GM13977 (cell line): ENCODE results near the gene SNPH.

Source experiments
- DNase-seq: peaks from one replicate; pipeline ENCODE4 v3.0.0; 2012; ENCODE audit warnings: low spot score
- in situ Hi-C: fragments of 300-500 bp; cut with MboI; formaldehyde crosslinking; loops from one replicate; pipeline ENCODE4 v1.12.0; 2022; ENCODE audit warnings: low sequenced_read_pairs, low pct_unique_long_range_greater_than_20kb, mixed read lengths, inconsistent platforms; ENCODE audit not compliant: unreplicated experiment
- TF ChIP-seq, protein P1 (sequence below): IDR thresholded peaks from 2 replicates; pipeline ENCODE4 v1.5.1; 2012; ENCODE audit warnings: mild to moderate bottlenecking, control low read depth; ENCODE audit not compliant: insufficient read depth; ENCODE audit errors: extremely low read depth, missing control alignments

The SNPH gene

DNA sequence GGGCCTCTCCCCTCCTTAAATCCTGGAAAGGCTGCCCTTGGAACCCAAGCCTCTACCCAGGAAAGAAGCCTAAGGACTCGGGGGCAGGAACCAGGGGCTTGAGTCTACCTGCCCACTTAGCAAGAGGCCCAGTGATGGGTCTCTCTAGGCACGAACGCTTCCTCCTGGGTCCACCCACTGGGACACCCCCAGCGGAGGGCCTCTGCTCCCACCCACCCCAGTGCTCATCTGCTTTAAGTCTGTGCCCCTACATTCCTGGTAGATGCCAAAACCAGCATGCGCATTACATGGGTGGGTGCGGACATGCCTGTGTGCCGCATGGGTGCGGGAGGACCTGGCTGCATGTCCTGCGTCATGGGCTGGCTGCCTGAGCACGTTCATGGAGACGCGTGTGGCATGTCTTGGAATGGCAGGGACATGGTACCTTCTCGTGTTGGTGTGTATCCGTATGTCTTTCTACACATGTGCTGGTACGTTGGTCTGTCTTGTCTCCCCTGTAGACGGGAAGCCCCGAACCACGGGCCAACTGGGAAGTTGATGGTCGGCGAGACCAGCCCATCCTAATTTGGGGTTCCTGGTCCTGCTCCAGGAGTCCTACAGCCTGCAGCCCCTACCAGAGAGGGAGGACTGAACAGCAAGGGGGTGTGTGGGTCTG lies 29.3 kb downstream of the SNPH start:
- TF ChIP-seq, protein P1, sequence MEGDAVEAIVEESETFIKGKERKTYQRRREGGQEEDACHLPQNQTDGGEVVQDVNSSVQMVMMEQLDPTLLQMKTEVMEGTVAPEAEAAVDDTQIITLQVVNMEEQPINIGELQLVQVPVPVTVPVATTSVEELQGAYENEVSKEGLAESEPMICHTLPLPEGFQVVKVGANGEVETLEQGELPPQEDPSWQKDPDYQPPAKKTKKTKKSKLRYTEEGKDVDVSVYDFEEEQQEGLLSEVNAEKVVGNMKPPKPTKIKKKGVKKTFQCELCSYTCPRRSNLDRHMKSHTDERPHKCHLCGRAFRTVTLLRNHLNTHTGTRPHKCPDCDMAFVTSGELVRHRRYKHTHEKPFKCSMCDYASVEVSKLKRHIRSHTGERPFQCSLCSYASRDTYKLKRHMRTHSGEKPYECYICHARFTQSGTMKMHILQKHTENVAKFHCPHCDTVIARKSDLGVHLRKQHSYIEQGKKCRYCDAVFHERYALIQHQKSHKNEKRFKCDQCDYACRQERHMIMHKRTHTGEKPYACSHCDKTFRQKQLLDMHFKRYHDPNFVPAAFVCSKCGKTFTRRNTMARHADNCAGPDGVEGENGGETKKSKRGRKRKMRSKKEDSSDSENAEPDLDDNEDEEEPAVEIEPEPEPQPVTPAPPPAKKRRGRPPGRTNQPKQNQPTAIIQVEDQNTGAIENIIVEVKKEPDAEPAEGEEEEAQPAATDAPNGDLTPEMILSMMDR = no peak
- in situ Hi-C loops = no loop called here
- no peak for DNase-seq

DNA sequence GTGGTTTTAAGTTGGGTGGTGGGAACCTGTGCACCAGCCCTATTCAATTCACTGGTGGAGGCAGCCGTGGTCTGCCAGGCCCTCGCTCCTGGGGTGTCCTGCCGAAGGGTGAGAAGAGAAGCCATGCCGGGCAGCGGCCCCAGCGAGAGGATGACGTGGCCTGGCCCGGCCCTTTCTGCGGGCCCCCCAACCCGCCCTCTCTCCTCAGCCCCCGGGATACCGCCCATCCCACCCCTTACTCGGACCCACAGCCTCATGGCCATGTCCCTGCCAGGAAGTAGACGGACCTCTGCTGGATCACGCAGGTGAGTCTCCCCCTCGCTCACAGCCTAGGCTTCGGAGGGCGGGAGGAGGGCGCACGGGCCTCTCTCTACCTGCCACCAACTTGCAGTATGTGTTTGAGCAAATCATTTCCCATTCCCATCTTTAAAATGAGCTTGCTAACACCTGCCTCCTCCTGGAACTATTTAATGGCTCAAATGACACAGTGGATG lies 30.1 kb downstream of the SNPH start:
- no peak for DNase-seq
- in situ Hi-C loops = no loop called here

DNA sequence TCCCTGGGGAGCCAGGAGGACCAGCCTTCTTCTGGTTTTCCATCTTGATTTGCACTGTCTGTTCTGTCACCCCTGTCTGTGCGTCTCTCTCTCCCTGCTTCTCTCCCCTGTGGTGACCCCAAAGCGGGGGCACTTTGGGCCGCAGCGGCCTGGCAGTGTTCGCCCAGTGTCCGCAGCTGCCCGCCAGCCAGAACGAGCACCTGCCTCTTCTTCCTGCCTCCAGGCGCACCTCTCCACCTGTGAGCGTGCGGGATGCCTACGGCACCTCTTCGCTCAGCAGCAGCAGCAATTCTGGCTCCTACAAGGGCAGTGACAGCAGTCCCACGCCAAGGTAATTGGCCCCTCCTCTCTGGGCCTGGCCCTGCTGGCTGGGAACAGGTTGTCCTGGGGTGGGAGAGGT lies 30.8 kb downstream of the SNPH start:
- DNase-seq = no peak
- in situ Hi-C loops = no loop called here
- TF ChIP-seq, protein P1 = no peak

More for the DNA sequence above, 30.1 kb downstream of the SNPH start:
- TF ChIP-seq, protein P1 = no peak

DNA sequence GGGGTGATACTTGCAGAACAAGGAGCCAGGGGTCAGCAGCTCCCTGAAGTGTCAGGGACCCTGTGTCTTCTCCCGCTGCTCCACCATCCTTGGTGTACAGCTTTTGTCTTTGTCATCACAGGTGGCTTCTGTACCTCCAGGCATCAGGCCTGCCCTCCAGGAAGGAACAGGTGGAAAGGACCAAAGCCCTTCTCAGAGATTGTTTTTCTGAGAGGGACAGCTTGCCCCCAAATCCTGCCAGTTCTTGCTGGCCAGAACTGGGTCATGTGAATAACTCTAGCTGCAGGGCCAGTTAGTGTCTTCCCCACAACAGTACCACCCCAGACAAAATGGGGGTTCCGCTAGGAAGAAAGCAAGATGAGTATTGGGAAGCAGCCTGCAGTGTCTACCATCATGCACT lies 31.4 kb downstream of the SNPH start:
- TF ChIP-seq, protein P1 = no peak
- no peak for DNase-seq
- in situ Hi-C loops = no loop called here

DNA sequence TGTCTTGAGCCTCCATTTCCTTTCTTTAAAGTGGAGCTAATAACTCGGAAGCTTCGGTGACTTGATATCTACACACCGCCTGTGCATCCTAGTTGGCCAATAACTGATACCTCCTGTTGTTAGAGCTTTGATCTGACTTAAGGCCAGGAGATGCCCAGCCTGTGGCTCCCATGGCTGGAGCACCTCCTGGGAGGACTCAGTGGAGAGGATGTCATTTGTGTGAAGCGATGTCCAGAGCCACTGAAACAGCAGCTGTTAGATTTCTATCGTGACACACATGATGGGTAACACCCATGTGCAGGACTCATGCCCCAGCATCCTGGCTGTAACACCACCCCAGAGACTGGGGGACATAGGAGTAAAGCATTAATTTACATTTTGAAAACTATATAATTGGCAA lies 32.1 kb downstream of the SNPH start:
- no peak for DNase-seq
- TF ChIP-seq, protein P1 = no peak
- in situ Hi-C loops = no loop called here

DNA sequence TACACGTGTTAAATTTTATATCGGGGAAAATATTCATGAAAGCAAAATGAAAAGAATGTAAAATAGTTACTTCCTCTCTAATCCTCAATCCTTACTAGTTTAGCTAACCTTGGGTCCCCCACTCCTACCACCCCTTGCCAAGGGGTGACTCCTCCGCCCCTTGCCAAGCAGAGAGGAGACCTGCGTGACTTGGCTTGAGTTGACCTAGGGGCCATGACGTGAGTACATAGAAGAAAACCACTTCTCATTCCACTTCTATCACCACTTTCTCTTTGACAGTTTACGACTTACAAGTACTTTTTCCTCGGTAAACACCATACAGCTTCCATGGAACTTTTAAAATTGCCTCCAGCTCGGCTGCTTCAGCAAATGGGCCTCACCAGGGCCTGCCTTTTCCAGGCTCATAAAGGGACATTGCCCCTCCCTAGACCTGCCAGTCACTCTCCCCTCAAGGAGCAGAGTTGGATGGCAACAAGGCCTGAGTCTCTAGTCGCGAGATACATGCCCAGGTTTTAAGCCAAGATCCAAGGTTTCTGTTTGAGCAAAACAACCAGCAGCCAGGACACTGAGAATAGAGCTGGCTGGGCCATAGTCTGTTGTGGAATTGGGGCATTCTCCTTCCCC lies 32.9 kb downstream of the SNPH start:
- in situ Hi-C loops = no loop called here
- no peak for DNase-seq
- TF ChIP-seq, protein P1 = no peak

DNA sequence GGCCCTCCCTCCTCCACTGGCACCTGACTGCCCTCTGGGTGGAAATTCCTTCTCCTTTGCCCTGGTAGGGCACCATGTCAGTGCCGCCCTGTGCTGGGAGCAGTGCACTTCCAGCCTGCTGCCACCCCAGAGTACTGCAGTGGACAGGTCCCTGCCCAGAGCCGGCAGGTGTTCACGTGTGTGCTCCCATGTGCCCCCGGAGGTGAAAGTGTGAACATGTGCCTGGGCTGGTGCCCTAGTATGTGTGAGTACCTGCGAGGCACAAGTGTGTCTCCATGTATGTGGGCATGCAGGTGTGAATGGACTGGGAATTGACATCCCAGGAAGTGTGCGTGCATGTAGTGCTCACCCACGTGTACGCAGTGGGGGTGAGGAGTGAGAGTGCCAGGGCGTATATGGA lies 33.4 kb downstream of the SNPH start:
- TF ChIP-seq, protein P1 = peak; percentile 41
- in situ Hi-C loops = no loop called here
- peak; percentile 65 for DNase-seq
